IPS-NIHi7 (cell line): ENCODE results near the gene PTGDR2.
A peak's percentile ranks its signal among the peaks of the same experiment; 100 is the strongest.

ENCODE experiments used
- DNase-seq: peaks from one replicate; pipeline ENCODE4 v3.0.0; 2012; ENCODE audit warnings: mixed read lengths; ENCODE audit errors: extremely low spot score

The PTGDR2 gene

DNA sequence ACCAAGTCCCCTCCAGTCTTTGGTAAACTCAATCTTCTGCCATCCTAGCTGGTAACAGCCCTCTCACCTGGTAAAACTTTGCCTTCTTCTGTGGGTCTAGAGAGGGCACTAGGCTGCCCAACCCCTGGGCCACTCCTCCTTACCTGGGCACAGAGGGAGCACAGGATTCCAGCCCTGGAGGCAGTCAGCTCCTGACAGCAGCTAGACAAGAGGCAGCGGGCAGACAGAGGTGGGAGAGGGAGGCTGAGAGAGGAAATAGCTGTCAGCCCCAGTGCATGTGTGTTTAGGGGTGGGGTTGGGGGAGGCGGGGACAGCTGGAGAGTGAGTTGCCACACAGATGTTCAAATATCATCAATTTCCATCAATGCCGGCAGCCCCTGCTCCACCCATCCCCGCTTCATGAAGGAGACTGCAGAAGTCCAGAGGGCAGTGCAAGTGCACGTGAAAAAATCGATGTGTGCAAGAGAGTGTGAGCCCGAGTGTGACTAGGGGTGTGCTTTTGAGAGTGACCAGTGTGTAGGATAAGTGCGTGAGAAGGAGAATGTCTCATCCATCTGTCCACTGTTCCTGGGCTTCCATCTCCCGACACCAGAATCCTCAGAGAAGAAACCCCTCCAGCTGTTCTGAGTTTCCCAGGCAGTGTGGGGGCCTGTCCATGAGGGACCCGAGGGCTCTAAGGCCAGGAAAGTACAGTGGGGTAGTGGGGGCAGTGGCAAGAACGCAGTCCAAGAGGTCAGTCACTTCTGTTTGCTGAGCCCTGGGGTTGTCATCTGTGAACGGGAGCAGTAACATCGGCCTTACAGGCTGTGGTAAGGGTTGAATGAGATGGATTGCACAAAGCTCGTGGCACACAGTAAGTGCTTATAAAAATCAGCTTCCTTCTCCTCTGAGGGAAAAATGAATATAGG is at the start of gene PTGDR2:
Gene PTGDR2 (minus strand): TSS at position 225 of the 908 bp plus-strand sequence. CDS start 2,228 bp downstream, outside the sequence.
- DNase-seq, result no peak

DNA sequence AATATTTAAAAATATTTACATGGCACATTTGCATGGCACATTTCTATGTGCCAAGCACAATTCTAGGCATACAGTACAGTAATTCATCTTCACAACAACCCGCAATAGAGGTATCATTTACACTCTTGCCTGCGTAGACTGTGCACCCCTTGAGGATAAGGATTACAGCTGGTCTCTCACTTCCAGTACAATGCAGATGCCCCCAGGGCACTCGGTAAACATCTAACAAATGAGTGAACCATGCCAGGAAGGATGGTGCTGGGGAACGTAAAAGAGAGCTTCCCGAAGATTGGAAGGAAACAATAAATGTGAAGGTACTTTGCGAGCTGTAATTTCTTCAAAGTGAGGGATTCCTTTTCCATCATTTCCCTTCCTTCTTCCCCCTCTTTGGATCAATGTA is 49.3 kb upstream of the PTGDR2 start:
- no peak for DNase-seq

DNA sequence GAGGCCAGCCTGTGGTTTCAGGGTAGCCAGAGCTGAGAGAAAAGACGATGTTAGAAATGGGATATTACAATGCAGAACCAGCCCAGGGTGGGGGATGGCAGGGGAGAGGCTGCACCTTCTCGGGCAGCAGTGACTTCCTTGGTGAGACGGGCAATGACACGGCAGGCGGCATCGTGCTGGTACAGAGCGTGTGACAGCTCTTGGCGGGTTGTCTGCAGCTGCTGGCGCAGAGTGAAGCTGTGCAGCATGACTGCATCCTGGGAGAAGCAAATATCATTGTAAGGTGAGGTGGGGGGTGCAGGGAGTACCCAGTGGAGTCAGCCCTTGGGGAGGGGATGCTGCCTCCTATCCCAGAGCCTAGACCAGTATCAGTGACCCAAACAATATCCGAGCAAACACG is 46.9 kb upstream of the PTGDR2 start:
- no peak for DNase-seq

DNA sequence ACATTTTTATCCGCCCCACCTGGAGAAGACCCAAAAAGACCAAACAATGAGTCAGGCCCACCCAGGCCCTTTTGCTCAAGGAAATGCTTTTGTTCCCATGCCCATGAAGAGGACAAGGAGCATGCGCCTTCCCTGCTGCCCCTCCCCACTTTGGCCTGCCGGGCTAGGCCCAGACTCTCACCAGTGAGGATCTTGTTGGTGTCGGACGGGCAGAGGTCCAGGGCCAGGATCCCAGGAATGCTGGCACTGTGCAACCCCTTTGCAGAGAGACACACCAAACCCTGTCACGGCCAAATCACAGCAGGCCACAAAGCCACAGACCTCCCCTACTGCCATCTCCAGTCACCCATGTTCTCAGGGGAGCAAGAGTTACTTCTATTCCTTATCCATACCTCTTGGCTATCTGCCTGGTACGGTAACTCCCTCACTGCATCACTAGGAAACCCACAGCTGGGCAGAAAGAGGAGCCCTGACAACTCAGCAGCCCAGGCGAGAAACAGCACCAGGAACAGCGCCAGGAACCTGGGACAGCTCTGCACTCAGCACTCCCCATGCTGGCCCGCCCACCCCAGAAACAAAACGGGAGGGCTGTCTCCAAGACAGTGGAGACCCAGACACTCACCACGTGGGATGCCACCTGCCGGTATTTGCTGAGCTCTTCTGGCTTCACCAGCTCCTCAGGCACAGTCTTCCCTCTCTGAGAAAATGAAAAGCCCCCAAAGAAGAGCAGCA is 45.1 kb upstream of the PTGDR2 start:
- no peak for DNase-seq

DNA sequence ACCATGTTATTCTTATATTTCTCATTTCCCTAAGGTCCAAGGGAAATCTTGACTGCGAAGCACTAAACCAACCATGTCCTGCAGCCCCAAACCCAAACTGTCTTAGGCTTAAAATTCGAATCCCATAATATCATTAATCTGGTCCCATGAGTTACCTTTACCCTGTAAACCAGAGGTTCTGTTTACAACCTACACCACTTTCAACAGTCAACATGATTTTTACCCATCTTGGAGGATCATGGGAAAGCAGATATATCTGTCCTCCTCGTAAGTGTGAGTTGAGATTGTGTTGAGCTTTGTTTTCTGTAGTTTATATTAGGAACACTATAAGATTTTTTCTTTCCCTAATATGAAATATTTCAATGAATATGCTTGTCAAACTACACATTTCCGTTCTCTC is 44.2 kb upstream of the PTGDR2 start:
- no peak for DNase-seq

DNA sequence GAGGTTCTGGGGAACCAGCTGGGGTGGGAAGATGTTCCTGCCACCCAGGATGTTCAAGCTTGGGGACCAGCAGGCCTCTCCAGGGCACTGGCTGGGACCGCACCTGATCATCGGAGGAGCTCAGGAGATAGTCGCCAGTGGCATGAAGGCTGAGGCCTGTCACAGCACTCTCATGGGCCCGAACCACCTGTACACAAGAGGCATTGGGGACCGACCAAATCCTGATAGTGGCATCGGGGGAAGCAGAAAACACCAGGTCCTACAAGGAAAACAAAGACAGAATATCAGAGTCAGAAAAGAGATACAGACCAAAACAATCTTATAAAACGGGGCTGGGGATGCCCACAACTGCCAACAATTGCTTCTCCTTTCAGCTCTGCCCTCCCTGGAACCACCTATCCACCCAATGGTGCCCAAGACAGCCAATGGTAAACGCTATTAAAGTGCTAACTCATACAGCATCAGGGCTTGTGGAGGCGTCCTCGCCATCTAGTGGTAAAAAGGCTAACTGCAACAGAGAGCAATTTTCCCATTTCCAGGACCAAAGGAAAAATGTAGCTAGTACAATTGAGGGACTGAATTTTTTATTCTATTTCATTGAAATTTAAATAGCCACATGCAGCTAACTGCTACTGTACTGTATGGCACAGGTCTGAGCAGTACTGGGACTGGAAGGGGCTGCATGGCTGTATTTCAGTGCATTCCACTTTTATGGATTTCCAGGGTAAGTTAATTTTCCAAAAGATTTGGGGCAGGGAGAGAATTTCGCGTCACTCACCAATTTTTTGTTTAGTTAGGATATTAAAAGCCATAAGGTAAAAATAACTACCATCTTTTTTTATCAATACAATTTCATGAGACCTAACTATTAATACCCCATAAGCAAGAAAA is 43.5 kb upstream of the PTGDR2 start:
- DNase-seq, result peak; percentile 75

DNA sequence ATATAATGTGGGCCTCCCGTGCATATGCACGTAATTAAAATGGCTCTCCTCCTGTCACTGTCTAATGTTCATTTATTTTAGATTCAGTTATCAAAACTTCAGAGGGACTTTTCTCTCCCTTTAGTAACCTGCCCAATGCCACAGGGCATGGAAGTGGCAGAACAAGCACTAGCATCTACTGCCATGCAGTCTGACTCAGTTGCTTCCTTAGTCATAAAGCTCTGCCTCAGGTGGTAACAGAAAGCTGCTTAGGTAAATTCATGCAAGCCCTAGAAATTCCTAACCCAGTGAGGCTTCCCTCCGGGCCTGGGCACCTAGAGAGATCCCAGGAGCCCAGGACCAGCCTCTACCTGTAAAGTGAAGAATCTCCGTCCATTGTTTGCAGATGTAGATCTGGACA is 41.7 kb upstream of the PTGDR2 start:
- DNase-seq, result no peak

DNA sequence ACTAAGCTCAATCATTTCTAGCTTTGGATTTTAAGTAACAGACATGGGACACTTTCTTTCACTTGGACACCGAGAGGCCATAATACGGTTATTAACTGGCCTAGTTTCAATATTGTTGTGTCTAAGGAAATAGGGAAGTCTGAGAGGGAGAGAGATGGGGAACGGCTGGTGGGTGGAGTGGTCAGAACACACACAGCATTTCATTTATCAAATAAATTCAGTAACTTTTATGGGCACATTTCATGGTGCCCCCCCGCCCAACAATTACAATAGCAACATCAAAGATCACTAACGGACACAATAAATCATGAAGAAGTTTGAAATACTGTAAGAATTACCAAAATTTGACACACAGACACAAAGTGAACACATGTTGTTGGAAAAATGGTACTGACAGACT is 39.9 kb upstream of the PTGDR2 start:
- DNase-seq, result no peak

DNA sequence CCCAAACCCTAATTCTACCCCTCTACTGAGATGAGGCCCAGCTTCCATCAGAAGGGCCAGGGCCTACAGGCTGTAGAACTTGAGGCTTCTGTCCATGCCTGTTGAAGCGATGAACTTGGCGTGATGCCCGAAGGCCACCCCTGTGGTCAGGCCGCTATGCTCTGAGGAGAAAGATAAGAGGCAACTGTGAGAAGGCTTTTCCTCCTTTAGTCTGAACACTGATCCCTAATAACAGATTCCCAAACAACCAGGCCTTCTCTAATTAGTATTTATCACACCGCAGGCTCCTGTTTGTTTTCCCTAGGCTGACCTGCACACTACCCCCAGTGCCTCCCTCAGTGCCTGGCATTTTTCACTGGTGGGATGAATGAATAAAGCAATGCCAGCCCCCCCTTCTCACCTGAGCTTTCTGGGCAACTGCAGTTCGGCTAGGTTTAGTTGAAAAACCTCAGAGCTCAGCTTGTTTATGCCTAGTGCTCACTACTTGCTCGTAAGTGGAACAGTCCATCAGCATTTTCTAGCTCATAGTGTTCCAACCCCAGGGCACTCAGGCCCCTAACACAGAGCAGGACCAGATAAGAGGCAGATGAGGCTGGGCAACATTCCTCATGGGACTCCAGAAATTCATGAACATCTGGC is 35.5 kb upstream of the PTGDR2 start:
- no peak for DNase-seq

DNA sequence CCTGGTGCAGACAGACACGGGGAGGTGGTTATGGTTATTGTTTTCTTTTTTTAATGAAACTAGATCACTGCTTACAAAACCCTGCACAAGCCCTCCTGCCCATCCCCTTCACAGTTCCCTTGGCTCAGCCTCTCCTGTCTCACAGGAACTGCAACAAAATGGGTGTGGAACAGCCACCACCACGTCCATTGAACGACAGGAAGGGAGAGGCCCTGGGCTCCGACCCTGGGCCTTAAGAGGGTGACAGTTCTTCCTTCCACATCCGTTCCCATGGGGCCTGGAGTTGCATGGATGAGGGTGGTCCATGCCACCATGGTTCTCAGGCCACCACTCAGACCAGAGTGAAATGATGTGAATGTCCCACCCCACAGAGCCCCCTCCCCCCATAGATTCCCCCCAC is 34.9 kb upstream of the PTGDR2 start:
- no peak for DNase-seq

DNA sequence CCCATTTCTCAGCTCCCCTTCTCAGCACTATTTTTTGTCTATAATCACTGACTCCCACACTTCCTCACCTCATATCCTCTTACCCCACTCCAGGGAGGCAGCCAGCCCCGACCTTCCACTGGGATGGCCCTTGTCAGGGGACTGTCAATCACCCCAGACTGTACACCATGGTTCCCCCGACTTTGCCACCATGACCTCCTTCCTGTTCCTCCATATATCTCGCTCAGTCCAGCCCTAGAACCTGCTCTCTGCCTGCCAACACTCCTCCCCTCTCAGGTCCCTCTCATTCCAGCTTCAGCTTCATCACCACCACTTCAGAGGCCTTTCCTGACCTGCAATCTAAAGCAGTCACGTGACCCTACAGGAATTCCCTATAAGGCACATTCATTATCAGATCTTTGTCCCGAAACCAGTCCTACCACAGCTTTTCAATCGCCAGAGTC is 34.1 kb upstream of the PTGDR2 start:
- DNase-seq, result no peak

DNA sequence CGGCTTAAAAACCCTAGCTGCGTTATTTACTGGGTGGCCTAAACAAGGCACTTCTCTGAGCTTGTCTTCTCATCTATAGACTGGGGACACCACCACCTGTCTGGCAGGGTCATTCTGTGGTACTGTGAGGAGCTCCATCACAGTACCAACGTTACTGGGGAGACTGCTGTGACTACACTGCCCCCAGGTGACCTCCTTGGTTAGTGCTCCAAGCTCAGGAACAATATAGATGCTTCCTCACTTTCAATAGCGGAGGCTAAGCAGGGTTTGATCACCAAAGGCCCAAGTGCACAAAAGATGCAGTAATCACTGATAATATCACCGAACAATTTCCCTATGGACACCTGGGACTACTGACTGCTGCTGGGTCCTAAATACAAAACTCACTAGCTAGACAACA is 31.8 kb upstream of the PTGDR2 start:
- peak; percentile 80 for DNase-seq

DNA sequence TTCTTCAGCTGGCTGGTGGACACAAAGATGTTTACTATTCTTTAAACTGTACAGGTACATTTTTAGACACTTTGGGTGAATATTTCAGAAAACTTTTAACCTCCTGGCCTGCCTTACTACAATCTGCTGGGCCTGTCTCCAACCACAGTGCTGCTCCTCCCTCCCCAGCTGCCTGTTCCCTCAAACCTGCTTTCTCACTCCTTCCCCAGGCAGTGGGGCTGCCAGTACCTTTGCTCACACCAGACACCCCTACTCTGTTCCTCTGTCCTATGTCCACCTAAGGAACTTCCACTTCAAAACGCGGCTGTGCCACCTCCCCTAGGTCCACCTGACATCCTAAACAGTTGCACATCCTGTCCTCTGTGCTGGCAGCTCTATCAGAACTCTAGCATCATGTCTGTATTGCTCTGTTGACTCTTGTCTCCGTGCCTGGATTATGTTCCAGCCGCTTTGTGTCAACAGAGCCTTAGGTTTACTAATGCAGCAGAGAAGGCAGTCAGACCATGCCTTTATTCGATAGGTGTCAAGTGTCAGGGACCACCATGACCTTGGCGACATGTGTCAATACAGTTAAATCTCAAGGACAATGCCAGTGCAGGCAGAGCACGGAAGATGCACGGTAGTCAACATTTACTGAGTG is 25.0 kb upstream of the PTGDR2 start:
- no peak for DNase-seq

DNA sequence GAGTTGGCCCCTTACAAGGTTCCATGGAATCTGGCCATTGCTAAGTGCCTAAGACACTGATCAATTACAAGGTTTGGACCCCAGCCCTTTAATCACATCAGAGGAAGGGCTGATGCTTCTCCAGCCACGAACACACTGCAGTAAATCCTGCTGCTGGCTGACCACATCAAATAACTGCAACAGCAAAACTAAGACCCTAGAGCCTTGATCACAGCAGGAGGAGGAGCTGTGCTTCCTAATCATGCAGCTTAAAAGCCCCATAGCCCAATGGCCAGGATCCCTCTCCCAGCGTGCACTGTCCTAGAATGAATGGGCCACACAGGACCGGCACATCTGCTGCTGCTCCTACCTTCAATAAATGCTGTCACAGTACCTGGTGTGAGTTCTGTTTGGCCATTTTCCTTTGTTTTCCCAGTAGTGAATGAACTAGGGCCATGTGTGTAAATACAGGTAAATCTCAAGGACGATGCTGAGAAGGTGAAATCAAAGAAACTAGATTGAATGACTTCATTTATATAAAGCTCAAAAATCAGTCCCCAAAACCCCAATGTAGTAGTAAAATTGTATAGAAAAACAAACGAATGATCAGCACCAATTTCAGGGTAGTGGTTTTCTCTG is 24.3 kb upstream of the PTGDR2 start:
- DNase-seq, result no peak

DNA sequence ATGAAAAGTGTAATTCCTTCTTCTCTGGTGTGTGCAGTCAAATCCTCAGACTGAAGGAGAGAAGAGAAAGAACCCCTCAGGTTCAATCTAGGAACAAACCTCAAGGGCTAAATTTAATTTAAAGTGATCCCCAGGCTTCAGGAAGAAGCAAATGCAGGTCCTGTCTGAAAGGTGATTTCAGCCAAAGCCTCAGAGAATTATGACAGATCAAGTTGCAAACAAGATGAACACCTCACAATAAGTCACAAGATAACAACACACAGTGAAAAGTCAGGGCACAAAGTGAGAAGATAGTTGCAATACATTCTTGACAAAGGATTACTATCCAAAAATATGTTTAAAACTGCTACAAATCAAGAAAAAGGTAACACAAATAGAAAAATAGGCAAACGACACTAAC is 23.4 kb upstream of the PTGDR2 start:
- no peak for DNase-seq

DNA sequence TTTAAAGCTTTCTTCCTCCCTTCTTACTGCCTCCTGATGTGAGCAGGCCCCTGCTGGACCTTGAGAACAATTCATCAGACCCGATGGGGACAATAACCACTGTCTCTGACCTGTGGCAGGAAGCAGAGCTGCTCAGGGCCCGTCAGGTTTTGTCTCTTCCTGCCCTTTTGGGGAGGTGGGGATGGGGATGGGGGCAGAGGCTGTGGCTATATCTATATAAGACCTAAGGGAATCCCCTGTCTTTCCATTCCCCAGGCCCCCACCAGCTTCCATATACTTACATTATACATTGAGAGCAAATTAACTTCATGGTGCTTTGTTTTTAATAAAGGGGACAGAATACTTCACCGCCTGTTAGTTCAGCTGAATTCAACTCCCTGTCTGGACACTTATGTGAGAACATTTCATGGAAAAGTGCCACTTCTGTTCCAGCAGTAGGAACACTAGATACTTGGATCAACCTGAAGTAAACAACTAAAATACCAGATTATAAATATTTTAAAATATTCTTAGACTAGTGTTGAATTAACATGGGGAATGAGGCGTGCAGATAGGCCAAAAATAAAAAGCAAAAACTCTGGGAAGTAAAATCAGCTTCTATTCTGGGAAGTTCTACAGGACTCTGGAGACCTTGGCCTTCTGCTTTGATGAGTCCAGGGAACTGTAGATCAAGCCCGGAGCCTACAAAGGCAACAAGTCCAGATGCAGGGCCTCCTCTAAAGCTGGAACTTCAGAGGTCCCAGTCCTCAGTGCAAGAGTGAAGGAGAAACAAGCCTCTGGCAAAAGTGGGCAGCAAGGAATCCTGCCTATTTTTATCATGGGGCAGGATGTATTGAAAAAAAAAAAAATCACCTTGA is 22.7 kb upstream of the PTGDR2 start:
- no peak for DNase-seq

DNA sequence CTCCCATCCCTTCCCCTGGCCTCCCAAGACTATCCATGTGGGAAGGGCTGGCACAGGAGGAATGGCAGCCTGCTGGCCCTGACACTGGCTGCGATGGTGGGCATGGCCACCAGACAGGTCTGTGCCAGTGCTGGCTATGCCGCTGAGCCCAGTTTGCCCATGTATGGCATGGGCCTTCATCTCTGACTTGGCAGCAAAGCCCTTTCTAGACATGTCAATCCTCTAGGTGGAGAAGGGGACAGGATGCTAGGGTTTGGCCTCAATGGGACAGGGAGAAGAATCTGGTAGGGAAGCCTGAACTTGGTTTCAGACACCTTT is 20.4 kb upstream of the PTGDR2 start:
- no peak for DNase-seq

DNA sequence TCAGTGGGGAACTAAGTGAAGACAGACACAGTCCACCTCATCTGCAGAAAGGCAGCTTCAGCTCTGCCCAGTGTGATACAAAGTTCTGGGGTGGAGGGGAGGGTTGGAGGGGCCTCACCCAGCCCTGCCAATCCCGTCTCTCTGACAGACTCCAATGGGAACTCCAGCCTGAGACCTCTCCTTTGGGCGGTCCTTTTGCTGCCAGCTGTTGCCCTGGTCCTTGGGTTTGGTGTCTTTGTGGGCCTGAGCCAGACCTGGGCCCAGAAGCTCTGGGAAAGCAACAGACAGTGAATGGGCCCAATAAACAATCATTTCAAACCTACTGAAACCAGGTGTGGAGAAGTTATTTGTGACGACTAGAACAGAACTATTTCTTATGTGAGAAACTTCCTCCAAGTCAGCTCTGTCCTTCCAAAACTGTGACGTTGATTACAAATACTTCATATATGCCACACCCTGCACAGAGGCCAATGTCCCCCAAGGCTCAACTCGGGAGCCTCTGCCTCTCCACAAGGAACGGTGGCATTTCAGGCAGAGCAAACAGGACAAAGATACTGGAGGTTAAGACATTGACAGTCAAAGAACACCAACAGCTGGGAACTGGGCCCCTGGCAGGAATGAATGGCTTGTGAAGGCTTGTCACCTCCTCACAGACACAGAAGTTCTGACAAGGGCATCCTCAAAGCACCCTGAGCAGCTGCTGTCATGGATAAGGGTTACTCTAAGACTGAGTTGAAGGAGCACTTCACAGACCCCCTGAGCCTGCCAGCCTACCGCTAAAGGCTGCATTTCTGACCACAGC is 19.8 kb upstream of the PTGDR2 start:
- DNase-seq, result no peak
